Upper lobe of left lung (tissue), 6 donors: ENCODE measurements around the gene GORASP2. TPM values are rescaled to one million over a fixed set of nuclear protein-coding genes. Genes with fewer than 3 reads are reported as not detected.

Source experiments
- ATAC-seq, 2 donors: fragments of 200-7000 bp; cut with Tn5 transposase; one replicate each; pipeline ENCODE4 v1.9.1; 2022; ENCODE audit warnings: mild to moderate bottlenecking in 2 of 2, moderate library complexity in 2 of 2; ENCODE audit not compliant: low FRiP score in 2 of 2
- DNase-seq, 2 donors: peaks; one replicate each; pipeline ENCODE4 v3.0.0-alpha.2; 2019 to 2020
- H3K27ac ChIP-seq, 4 donors: fragments of 200-600 bp; sonication (generic); one replicate each; pipeline ENCODE4 v1.5.1; 2016 to 2019
- H3K27me3 ChIP-seq, 4 donors: fragments of 200-600 bp; sonication (generic); one replicate each; pipeline ENCODE4 v1.5.1; 2017 to 2019
- H3K36me3 ChIP-seq, 4 donors: fragments of 200-600 bp; sonication (generic); one replicate each; pipeline ENCODE4 v1.5.1; 2016 to 2019
- H3K4me1 ChIP-seq, 4 donors: fragments of 200-600 bp; sonication (generic); one replicate each; pipeline ENCODE4 v1.5.1; 2018 to 2019
- H3K4me3 ChIP-seq, 4 donors: fragments of 200-600 bp; sonication (generic); one replicate each; pipeline ENCODE4 v1.5.1; 2017 to 2019; ENCODE audit warnings: mild to moderate bottlenecking in 2 of 4, moderate library complexity in 1 of 4
- H3K9me3 ChIP-seq, 4 donors: fragments of 200-600 bp; sonication (generic); one replicate each; pipeline ENCODE4 v1.5.1; 2018 to 2019
- EP300 ChIP-seq, 4 donors: sonication (generic); formaldehyde crosslinking; IDR thresholded peaks; one replicate each; pipeline ENCODE4 v1.5.1; 2017; ENCODE audit warnings: antibody characterized with exemption in 4 of 4, control low read depth in 2 of 4
- POLR2A ChIP-seq, 4 donors: fragments of 450-650 bp; IDR thresholded peaks; one replicate each; pipeline ENCODE4 v1.5.1; 2016 to 2017; ENCODE audit warnings: antibody characterized with exemption in 4 of 4, mild to moderate bottlenecking in 2 of 4
- POLR2AphosphoS5 ChIP-seq, 2 donors: sonication (generic); formaldehyde crosslinking; IDR thresholded peaks; one replicate each; pipeline ENCODE4 v1.5.1; 2017; ENCODE audit warnings: antibody characterized with exemption in 2 of 2
- whole genome bisulfite sequencing, 2 donors: methylation state at CpG; one replicate each; pipeline ENCODE4 v1.1.5; 2017 to 2018; 5-methylcytosine and 5-hydroxymethylcytosine counted together
- total RNA-seq, 6 donors: library from RNA; depleted of rRNA in 4 of 6; stranded (reverse); fragments of >200 nt in 4 of 6; gene quantifications; one replicate each; pipeline versions ENCODE4 v1.1.0 to v1.2.1, GENCODE V29; 2016 to 2021
- TF ChIP-seq, protein P1 (sequence below), 6 experiments: fragments of 450-650 bp in 4 of 6; fragments of 200-600 bp in 2 of 6; sonication (generic) in 2 of 6; IDR thresholded peaks; one replicate each; pipeline ENCODE4 v1.5.1; 2016 to 2019; ENCODE audit warnings: antibody characterized with exemption in 6 of 6
- donor health status: DM: no; HTN: no; CAD: no; lungs with moderate emphysema.
- donor health status: DM: no; HTN: yes; CAD: no; lungs with severe emphysema.

GORASP2 gene
- total RNA-seq, 6 donors from 2014 or later, result 14.7 to 80.7 (median 59.5) TPM

- no peak for DNase-seq
- WGBS, 2 donors, result 81 to 87% methylated on average over 9 of the region's 9 CpGs
- Histone ChIP-seq H3K27ac (no peak overlapping the region), H3K4me3 (no peak overlapping the region), H3K27me3 (no peaks in the 10 kb centered on the region), H3K4me1 (no peaks in the 10 kb centered on the region), H3K9me3 (no peaks in the 10 kb centered on the region), H3K36me3 (no peaks in the 10 kb centered on the region)
- TF ChIP-seq POLR2A (IDR thresholded peaks at IDR 0.05), result no peak
- TF ChIP-seq, protein P1, sequence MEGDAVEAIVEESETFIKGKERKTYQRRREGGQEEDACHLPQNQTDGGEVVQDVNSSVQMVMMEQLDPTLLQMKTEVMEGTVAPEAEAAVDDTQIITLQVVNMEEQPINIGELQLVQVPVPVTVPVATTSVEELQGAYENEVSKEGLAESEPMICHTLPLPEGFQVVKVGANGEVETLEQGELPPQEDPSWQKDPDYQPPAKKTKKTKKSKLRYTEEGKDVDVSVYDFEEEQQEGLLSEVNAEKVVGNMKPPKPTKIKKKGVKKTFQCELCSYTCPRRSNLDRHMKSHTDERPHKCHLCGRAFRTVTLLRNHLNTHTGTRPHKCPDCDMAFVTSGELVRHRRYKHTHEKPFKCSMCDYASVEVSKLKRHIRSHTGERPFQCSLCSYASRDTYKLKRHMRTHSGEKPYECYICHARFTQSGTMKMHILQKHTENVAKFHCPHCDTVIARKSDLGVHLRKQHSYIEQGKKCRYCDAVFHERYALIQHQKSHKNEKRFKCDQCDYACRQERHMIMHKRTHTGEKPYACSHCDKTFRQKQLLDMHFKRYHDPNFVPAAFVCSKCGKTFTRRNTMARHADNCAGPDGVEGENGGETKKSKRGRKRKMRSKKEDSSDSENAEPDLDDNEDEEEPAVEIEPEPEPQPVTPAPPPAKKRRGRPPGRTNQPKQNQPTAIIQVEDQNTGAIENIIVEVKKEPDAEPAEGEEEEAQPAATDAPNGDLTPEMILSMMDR (IDR thresholded peaks at IDR 0.05), result no peak
- no peak for TF ChIP-seq EP300 (IDR thresholded peaks at IDR 0.05)
- no peak for TF ChIP-seq POLR2AphosphoS5 (IDR thresholded peaks at IDR 0.05)
- no peak for ATAC-seq
Measured at GRCh38 chr2:170892391-170892951, 36.6 kb upstream of the GORASP2 start.

DNA sequence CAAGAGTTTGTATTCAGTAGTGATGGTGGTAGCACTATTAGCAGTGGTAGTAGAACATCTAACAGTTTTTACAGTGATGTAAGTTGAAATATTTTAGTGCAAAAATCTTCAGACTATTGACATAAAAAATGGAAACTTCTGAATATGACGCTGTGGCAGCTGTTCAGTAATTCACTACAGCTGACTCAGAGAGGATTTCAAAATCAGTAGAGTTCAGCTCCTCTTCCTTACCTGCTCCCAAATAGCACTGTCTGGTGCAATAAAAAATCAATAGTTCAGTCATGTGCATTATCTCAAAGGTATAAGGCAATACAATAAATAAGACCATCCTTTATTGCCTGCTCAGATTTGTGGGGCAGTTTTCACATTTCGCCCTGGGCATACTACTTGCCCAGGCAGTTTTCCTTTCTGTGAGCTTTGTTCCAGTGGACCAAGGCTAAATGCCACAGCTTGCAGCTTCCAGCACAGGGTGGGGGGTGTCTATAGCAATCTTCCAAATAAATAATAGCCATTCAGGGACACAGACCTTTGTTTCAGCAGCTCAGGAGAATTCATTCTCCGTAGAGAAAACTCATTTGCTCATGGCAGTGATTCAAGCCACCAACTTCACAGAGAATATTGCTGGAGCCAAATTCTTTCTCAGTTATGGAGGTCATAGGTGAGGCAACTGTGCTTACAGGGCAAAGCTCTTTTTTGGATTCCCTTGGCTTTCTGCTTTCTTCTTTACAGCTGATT is 33.9 kb upstream of the GORASP2 start:
- H3K4me1 ChIP-seq, result no peaks in the 10 kb centered on the region
- H3K4me3 ChIP-seq, result no peak overlapping the region
- no peaks in the 10 kb centered on the region for H3K36me3 ChIP-seq
- TF ChIP-seq, protein P1 (IDR thresholded peaks at IDR 0.05), result no peak
- TF ChIP-seq EP300 (IDR thresholded peaks at IDR 0.05) (no peak), POLR2AphosphoS5 (IDR thresholded peaks at IDR 0.05) (no peak), POLR2A (IDR thresholded peaks at IDR 0.05) (no peak)
- ATAC-seq (peak in 1 of 2 donors; percentile 17), DNase-seq (no peak)
- no peaks in the 10 kb centered on the region for H3K9me3 ChIP-seq
- WGBS, 2 donors, result 64 to 74% methylated on average over 3 of the region's 3 CpGs
- no peaks in the 10 kb centered on the region for H3K27me3 ChIP-seq
- no peak overlapping the region for H3K27ac ChIP-seq

DNA sequence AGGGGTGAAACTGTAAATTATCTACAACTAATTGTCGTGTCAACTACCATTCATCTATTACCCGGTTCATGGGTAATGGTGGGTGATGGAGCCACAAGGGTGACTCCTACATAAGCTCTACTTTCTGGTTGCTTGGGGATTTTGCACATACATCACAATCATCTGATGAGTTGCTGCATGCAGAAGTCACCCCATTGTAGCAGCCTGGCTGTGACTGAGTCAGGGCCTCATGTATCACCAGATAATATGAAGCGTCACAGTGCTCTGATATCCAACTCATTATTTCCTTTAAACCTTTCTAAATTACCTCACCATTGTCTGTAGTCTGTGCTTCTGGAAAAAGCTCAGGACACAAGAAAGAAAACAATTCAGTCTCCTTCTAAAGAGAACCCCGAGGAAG is 32.4 kb upstream of the GORASP2 start:
- Histone ChIP-seq H3K4me1 (no peaks in the 10 kb centered on the region), H3K27ac (no peak overlapping the region), H3K9me3 (no peaks in the 10 kb centered on the region), H3K36me3 (no peaks in the 10 kb centered on the region), H3K27me3 (no peaks in the 10 kb centered on the region), H3K4me3 (no peak overlapping the region)
- no peak for ATAC-seq
- TF ChIP-seq EP300 (IDR thresholded peaks at IDR 0.05) (no peak), POLR2AphosphoS5 (IDR thresholded peaks at IDR 0.05) (no peak), POLR2A (IDR thresholded peaks at IDR 0.05) (no peak)
- TF ChIP-seq, protein P1 (IDR thresholded peaks at IDR 0.05), result no peak
- 73 to 78% methylated on average over 4 of the region's 4 CpGs for WGBS, 2 donors
- no peak for DNase-seq

DNA sequence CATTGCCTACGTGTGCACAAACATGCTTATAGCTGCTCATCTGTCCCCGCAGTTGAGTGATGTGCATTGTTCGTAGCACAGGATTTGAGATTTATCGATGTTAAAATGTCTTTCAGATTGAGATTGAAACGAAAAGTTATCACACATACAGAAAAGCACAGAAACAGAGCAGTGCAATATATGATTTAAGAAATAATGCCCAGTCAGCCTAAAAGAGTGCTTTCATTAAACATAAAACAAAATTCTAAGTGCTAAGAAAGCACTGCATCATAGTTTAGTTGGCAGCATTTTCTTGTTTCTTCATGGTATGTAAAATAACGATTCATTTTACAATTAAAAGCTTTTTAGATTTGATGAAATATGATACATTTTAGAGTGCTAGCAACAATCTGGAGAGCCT is 31.9 kb upstream of the GORASP2 start:
- 88% methylated on average over 6 of the region's 6 CpGs for WGBS, 2 donors
- H3K27ac ChIP-seq, result no peak overlapping the region
- no peak overlapping the region for H3K4me3 ChIP-seq
- H3K9me3 ChIP-seq, result no peaks in the 10 kb centered on the region
- DNase-seq (no peak), ATAC-seq (no peak)
- H3K36me3 ChIP-seq, result no peaks in the 10 kb centered on the region
- H3K4me1 ChIP-seq, result no peaks in the 10 kb centered on the region
- H3K27me3 ChIP-seq, result no peaks in the 10 kb centered on the region
- TF ChIP-seq, protein P1 (IDR thresholded peaks at IDR 0.05), result no peak
- TF ChIP-seq EP300 (IDR thresholded peaks at IDR 0.05) (no peak), POLR2AphosphoS5 (IDR thresholded peaks at IDR 0.05) (no peak), POLR2A (IDR thresholded peaks at IDR 0.05) (no peak)
